SKM-1 (cell line): ENCODE data around the gene GALNT4.

ENCODE experiments used
- DNase-seq: peaks from one replicate; lab custom pipeline; 2025; ENCODE audit not compliant: unreplicated experiment; lab: John Stamatoyannopoulos, UW

The GALNT4 gene

DNA sequence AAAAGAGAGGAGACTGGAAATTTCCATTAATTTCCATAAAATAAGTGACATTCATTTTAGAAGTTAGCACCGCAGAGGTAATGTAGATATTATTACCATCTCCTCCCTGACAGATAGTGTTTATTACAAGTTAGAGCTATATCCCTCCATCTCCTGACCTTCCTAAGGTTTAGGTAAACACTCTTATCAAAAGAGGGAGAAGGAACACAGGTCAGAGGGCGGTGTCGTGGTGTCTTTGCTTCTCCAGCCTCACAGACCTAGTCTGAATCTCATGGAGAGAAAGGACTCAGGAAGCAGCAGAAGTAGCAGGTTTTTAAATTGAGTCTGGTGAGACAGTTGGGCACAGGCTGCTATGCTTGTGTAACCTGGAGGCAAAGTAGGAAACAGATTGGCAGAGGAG is 12.8 kb upstream of the GALNT4 start:
- DNase-seq: no peak

DNA sequence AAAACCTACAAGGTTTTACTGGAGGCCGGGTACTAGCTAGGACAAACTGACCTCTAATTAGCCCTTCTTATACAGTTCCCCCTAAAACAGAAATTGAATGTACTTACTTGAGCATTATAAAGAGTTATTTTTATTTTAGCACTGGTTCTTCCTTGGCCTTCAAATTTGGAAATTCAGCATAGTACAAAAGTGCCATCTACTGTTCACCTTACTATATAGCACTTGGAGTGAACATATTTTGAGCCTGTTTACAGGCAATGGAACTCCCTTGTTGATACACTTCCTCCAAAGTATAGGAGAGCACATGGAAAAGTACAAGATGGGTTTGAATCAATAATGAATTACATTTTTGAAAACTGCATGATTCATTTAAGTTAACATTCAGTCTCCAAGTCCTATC is 5.1 kb upstream of the GALNT4 start:
- peak; percentile 28 for DNase-seq

DNA sequence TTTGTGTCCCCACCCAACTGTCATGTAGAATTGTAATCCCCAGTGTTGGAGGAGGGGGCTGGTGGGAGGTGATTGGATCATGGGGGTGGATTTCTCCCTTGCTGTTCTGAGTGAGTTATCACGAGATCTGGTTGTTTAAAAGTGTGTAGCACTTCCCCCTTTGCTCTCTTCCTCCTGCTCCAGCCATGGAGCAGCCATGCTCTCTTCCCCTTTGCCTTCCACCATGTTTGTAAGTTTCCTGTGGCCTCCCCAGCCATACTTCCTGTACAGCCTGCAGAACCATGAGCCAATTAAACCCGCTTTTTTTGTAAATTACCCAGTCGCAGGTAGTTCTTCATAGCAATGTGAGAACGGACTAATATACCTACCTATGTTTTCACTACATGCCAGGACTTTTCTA is 3.8 kb upstream of the GALNT4 start:
- no peak for DNase-seq

DNA sequence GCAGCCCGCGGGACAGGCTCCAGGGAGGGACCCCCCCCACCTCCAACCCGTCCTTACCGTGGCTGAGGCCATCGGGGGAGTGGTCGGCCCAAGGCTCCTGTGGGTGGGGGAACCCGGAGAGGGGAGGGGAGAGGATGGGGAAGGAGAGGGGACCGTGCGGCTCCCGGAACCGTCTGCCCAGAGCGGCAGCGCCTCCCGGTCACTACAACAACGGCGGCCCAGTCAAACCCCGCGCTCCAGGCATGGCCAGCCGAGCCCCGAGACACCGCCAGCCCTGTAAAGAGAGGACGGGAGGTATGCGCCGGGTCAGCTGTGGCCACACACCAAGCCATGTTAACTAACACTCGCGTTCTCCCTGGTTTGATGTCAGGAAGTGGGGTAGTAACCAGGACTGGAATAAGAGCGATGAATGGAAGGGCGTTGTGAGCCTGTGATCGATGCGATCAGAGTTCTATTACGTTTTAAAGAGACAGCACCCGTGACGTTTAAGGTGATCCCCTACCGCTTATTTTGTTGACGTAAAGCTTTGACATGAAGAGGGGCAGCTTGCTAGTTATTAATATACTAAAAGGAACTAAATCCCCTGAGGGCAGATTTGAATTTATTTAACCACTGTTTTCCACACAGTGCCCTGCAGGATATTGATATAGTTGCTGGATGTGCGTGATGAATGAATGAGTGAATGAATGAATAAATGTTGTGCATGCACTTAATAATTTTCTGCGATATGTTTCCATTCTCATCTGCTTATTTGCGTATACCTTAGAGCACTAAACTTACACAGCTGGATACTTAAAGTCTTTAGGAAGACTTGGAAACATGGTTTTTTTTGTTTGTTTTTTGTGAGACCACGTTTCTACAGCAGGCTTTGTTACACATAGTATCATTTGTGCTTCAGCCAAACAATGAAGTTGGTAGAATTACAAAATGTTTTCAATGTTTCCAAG is 1.5 kb upstream of the GALNT4 start, which contains the start of gene POC1B:
POC1B (minus strand) TSS at position 224 of the 947 bp plus-strand sequence; CDS start at position 72, 152 bp downstream.
- DNase-seq: peak; percentile 18

DNA sequence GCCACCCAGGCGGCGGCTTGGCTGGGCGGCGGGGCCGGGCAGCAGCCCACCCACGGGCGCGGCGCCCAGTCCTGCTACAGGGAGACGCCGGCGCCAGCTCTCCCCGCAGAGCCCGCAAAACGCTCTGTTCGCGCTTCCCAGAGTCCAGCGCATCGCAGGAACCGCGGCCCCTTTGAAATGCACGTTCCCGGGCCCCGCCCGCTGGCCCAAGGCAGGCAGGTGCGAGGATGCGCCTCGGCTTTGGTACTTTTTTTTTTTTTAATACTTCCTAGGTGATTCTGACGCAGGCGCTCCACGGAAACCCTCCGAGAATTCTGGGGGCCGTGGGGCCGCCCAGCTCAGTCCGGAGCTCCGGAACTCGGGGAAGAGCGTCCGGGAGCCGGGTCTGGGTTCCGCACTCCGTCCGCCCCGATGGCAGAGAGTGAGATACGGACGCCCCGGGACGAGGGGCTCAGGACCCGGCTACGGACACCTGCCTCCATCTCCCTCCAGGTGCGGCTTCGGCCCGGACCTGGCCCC is 768 bp upstream of the GALNT4 start:
- no peak for DNase-seq

DNA sequence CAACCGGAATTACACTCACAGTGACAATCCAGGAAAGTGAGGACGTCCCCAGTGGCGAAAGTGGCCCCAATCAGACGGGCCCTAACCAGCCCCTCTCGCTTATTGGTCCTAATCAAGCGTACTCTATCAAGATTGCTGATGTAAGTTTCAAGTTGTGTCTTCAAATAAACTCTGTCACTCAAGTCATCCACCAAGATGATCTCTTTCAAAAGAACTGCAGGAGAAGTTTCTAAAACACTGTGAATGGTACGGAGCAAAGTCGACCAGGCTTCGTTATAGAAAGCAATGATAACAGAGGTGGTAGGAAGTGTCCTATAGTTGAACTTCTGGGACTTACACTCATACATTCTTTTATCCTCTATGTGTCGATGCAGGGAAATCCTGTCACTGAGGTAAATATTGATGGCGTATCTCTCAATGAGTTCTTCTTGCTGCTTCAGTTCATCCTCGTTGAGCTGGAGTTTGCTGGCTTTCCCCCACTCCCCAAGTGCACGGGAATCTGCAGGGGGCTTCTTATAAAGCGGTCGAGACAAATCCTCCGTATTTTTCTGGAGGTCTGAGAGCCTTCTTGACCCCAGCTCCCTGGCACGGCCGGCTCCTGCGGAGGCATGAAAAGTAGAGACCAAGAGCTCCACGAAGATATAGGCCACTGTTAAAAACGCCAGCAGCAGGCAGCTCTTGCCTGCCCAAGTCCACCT is 604 bp downstream of the GALNT4 start:
- DNase-seq: no peak

DNA sequence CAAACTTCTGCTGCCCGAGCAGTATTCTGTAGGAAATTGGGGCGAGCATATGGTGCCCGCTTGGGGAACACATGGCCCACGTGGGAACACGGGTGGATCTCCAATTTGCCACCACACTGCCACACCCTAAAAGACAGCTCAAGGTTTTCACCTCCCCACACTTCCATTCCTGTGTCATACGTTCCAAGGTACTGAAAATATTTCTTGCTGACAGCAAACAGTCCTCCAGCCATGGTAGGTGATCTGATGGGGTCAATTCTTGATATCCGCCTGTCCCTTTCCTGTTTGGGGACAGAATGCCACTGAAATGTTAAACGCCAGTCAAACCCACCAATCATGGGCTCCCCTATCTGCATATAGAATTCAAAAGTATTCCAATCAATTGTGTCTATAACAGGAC is 1.2 kb downstream of the GALNT4 start:
- no peak for DNase-seq

DNA sequence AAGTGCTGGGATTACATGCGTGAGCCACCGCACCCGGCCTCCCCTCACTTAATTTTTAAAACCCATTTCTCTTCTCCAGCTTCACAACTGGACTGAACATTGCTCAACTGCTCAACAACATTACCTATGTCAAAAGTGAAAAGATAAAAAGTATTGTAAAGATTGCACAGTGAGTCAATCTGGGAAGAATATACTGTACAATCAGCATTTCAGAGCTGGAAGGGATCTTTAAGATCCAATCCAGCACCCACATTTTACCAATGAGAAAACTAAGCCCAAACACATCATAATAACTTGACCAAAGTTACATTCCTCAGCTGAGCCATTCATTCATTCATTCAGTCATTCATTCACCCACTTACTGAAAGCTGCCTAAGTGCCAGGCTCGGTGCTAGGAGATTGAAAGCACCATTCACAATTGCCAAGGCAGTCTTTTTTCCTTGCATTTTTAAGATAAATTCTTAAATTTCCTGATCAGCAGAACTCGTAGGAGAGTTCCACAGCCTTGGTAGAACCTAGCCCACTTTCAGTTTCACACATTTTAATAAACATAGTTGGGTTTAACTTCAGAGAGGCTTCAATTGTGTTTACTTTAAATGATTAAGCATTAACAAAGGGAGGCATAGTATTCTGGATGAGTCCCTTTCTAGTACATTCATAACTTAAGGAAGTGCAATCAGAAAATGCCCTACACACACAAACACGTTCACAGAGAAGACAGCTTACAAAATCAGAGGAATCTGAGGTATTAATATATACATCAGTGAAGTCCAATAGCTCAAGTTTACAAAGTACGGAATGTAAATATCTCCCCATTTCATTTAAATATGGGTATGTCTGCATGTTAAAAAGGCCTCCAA is 3.0 kb downstream of the GALNT4 start:
- no peak for DNase-seq

DNA sequence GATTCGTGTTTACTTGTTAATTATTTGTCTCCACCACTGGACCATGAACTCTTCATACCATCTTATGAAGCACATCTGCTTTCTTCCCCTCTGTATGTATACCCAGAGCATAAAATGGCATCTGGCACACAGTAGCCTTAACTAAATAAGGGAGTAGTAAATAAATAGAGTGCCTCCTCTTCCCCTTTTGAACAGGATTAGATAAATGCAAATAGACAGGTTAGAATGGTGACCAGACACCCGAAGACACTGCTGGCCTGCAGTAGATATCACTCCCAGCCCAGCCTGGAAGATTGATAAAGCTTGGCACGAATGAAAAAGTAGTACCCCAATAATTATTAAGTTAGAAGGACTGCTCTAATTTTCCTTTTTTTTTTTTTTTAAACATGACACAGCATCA is 6.9 kb downstream of the GALNT4 start:
- no peak for DNase-seq

DNA sequence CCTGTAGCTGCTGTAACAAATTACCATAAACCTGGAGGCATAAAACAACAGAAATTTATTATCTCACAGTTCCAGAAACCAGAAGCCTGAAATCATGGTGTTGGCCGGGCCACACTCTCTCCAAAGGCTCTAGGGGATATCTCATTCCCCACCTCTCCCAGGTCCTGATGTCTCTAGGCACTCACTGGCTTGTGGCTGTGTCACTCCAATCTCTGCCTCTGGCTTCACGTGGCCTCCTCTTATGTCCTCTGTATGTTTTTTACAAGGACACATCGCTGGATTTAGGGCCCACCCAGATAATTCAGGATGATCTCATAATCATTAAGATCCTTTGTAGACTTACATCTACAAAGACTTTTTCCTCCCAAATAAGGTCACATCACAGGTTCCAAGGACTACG is 8.0 kb downstream of the GALNT4 start:
- no peak for DNase-seq

DNA sequence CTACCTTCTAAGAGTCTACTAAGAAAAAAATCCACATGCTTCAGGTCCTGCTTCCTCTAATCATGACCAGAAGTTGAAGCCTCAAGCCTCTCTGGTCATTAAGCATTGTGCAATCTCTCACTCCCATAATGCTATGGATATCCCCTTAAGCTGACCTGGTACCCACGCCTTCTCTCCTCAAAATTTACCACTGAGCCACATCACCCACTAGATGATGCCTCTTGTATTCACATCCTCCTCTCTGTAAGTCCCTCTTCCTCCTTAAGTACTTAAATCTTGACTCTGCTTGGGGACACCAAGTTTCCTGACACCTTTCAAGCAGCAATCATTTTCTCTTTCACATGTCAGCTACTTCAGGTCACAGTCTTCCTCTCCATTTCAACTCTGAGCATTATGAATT is 9.8 kb downstream of the GALNT4 start:
- no peak for DNase-seq

DNA sequence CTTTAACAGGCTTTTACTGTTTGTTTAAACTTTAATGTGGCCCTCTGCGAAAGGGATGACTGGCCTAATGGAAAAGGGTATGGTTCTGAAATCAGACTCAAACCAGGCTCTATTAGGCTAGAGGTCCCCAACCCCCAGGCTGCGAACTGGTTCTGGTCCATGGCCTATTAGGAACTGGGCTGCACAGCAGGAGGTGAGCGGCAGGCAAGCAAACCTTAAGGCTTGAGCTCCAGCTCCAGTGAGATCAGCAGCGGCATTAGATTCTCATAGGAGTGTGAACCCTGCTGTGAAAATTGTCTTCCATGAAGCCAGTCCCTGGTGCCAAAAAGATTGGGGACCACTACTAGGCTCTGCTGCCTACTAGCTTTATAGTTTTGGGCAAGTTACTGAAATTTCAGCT is 11.1 kb downstream of the GALNT4 start:
- no peak for DNase-seq

DNA sequence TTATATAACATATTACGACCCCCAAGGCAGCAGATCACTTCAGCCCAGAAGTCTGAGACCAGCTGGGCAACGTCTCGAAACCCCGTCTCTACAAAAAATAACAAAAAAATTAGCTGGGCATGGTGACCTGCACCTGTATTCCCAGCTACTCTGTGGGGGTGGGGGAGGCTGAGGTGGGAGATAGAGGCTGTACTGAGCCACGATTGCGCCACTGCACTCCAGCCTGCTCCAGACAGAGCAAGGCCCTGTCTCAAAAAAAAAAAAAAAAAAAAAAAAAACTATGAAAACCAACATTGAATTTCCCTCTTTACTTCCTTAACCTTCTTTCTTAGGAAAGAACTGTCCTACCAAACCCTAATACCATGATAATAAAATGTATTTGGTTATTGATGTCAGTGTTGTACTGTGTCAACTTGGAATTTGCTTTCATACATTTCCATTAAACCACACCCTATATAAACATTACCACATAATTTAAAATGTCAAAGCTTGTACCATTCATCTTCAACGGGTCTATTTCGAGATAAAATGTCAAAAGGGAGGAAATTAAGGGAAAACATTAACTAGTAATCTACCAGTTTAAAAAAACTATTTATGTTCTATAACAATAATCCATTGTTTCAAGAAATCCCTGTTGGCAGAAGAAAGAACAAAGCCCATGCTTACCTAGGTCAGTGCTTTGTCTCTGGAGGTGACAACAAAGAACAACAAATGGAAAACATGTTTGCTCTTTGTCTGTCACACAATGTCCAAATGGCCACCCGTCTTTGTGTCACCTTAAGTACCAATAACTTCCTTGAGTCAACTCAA is 17.4 kb downstream of the GALNT4 start:
- DNase-seq: no peak

DNA sequence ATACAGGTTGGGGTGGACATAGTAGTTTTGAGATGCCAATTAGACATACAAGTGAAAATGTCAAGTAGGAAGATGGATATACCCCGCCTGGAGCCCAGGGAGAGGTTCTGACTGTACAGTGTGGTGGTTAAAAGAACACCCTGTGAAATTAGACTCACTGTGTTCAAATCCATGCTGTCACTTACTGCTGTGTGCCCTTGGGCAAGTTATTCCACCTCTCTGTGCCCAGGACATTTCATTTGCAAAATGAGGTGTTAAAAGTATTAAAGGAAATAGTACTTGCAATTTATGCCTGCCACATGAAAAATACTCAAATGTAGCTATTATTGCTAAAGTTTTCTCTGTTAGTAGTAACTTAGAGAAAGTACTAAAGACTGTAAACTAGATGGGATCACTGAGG is 18.5 kb downstream of the GALNT4 start:
- DNase-seq: no peak

DNA sequence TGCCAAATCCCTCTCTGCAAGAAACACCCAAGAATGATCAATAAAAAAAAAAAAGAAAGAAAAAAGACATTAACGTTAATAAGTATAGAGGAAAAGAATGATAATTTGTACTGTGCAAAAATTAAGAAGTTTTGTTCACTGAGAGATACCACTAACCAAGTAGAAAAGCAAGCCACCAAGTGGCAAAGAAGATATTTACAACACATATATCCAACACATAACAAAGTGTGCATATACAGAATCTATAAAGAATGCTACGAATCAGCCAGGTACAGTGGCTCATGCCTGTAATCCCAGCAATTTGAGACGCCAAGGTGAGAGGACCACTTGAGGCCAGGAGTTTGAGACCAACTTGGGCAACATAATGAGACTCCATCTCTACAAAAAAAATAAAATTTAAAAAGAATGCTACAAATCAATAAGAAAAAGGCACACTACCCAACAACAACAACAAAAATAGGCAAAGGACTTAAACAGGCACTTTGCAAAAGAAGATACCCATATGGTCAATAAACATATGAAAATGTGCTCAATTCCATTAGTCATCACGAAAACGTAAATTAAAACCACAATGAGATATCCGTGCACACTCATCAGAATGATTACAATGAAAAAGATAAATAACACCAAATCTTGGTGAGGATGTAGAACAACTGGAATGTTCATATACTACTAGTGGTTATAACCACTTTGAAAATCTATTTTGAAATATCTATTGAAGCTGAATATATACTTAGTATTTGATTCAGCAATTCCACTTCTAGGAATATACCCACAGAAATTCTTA is 19.8 kb downstream of the GALNT4 start:
- no peak for DNase-seq

DNA sequence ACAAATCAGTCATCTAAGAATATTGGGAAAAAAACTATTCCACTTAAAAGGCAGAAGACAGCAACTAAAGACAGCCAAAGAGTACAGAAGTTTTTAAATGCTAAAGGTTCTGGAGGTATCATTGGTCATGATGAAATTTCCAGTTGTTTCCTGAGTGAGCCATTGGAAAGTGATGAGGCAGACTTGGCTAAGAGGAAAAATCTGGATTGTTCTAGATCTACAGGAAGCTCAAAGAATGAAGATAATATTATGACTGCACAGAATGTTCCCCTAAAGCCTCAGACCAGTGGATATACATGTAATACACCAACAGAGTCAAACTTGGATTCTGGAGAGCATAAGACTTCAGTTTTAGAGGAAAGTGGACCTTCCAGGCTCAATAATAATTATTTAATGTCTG is 22.8 kb downstream of the GALNT4 start:
- no peak for DNase-seq

DNA sequence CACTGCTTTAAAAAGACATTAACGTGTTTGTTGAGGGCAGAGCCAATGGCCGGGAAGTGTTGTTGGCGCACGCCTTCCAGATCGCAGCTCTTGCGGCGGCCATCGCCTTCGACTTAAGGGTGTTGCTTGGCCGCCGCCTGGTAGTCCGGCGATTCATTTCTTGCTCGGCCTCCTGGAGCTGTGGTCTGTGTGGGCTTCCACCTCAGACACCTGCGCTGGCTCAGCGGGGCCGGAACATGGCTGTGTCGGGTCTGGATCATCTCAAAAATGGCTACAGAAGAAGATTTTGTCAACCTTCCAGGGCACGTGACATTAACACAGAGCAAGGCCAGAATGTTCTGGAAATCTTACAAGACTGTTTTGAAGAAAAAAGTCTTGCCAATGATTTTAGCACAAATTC is 24.7 kb downstream of the GALNT4 start:
- DNase-seq: no peak

DNA sequence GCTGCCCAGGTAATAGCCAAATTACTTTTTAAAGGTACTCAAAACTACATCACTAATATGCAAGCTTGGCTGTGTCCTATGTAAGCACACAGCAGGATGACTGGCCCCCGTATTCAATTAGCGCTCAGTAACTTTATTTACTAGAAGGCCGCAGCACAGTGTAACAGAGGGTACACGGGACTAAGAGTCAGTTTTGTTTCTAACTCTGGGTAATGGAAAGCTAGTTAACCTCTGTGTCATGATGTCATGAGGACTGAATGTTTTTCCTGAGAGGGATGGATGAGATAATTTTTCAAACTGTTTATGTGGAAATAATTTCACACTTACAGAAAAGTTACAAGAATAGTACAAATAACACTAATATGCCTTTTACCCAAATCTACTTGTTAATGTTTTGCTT is 27.1 kb downstream of the GALNT4 start:
- no peak for DNase-seq

DNA sequence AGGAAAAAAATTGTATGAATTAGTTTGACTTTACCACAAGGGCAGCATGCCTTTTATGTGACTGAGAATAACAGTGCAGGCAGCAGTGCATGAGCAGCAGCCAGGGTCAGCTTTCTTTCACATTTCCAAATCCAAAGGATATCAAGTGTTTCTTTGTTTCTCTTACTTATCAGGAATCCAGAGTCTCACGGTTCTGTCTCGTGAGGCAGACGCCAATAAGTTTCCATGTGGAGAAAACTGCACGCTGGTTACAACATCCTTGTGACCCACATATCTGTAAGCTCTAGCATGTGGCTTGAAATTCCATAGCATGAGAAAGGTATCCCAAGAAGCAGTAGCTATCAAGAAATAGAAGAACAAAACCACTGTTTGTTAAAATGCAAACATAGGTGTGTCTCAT is 27.6 kb downstream of the GALNT4 start:
- no peak for DNase-seq
